Measurements from ENCODE around the gene VCL.

GRCh38 chr10:74058071-74058470, 60.2 kb downstream of the VCL start:
- no peak for TF ChIP-seq EP300 (IDR thresholded peaks at IDR 0.05; ENCODE audit: low read length)
- no peak for TF ChIP-seq CEBPZ (IDR thresholded peaks at IDR 0.05; ENCODE audit: borderline replicate concordance, low read depth, low read length)
- TF ChIP-seq ZBTB2 (IDR thresholded peaks at IDR 0.05): no peak
- TF ChIP-seq USF2 (CRISPR knock-in tag; IDR thresholded peaks at IDR 0.05): no peak
- no peak for TF ChIP-seq GATAD2B (IDR thresholded peaks at IDR 0.05; ENCODE audit: borderline replicate concordance)
- no peak for TF ChIP-seq SPI1 (IDR thresholded peaks at IDR 0.05; ENCODE audit: borderline replicate concordance, low read depth, low read length)
- no peak for TF ChIP-seq ESRRA (IDR thresholded peaks at IDR 0.05; ENCODE audit: borderline replicate concordance, low read depth)

All from K562 (cell line).